Endothelial cell (in vitro differentiated cells): ENCODE data around the gene SELENOF. TPM values are rescaled to one million over a fixed set of nuclear protein-coding genes. Genes with fewer than 3 reads are reported as not detected.
"Not testable (repeated sequence)": the region's sequence is repeated elsewhere in the genome, so short reads cannot be mapped to it uniquely, and the experiment has no call there.

Experiments
- DNase-seq: peaks from one replicate; pipeline ENCODE4 v3.0.0; 2021; ENCODE audit warnings: low spot score
- H3K27ac Mint-ChIP-seq: one replicate; pipeline ENCODE4 v1.8.0; 2021; ENCODE audit warnings: mixed read lengths, inconsistent platforms; ENCODE audit not compliant: unreplicated experiment
- H3K27me3 Mint-ChIP-seq: one replicate; pipeline ENCODE4 v1.8.0; 2021; ENCODE audit warnings: mild to moderate bottlenecking, moderate library complexity, mixed read lengths, inconsistent platforms; ENCODE audit not compliant: unreplicated experiment
- H3K36me3 Mint-ChIP-seq: one replicate; pipeline ENCODE4 v1.8.0; 2021; ENCODE audit warnings: mild to moderate bottlenecking, low read depth, mixed read lengths, inconsistent platforms; ENCODE audit not compliant: unreplicated experiment
- H3K4me1 Mint-ChIP-seq: one replicate; pipeline ENCODE4 v1.8.0; 2021; ENCODE audit warnings: mild to moderate bottlenecking, mixed read lengths, inconsistent platforms; ENCODE audit not compliant: unreplicated experiment
- H3K4me3 Mint-ChIP-seq: one replicate; pipeline ENCODE4 v1.8.0; 2021; ENCODE audit warnings: mild to moderate bottlenecking, mixed read lengths, inconsistent platforms; ENCODE audit not compliant: unreplicated experiment
- H3K9me3 Mint-ChIP-seq: one replicate; pipeline ENCODE4 v1.8.0; 2021; ENCODE audit warnings: mixed read lengths, inconsistent platforms; ENCODE audit not compliant: unreplicated experiment
- CTCF ChIP-seq: fragments of 200-600 bp; sonication (generic); IDR thresholded peaks from one replicate; pipeline ENCODE4 v1.5.0; 2021; ENCODE audit warnings: antibody characterized with exemption; ENCODE audit not compliant: unreplicated experiment
- total RNA-seq: library from RNA; stranded (reverse); fragmentation: NEBNext Ultra II Directional; extraction: Animal tissue kit (Norgen Biotek cat#: 25700); gene quantifications from one replicate; pipeline ENCODE4 v1.2.1, GENCODE V29; 2021; ENCODE audit not compliant: unreplicated experiment

The SELENOF gene
- total RNA-seq, 1 donor from 2014 or later: 131 TPM

GRCh38 chr1:86823386-86823785, 90.5 kb downstream of the SELENOF start:
- Mint-ChIP-seq H3K27me3 (peaks cover 1% of the 10 kb centered on the region), H3K27ac (no peak overlapping the region), H3K4me3 (no peak overlapping the region), H3K9me3 (no peaks in the 10 kb centered on the region), H3K4me1 (no peaks in the 10 kb centered on the region), H3K36me3 (no peaks in the 10 kb centered on the region)
- no peak for DNase-seq
- no peak for TF ChIP-seq CTCF

GRCh38 chr1:86822459-86822858, 91.5 kb downstream of the SELENOF start:
- TF ChIP-seq CTCF: no peak
- no peak overlapping the region for H3K27ac Mint-ChIP-seq
- H3K27me3 Mint-ChIP-seq: peaks cover 1% of the 10 kb centered on the region
- no peak overlapping the region for H3K4me3 Mint-ChIP-seq
- DNase-seq: no peak
- no peaks in the 10 kb centered on the region for H3K36me3 Mint-ChIP-seq
- no peaks in the 10 kb centered on the region for H3K9me3 Mint-ChIP-seq
- H3K4me1 Mint-ChIP-seq: no peaks in the 10 kb centered on the region

GRCh38 chr1:86821956-86822355, 92.0 kb downstream of the SELENOF start:
- H3K4me1 Mint-ChIP-seq: no peaks in the 10 kb centered on the region
- no peak overlapping the region for H3K4me3 Mint-ChIP-seq
- H3K36me3 Mint-ChIP-seq: no peaks in the 10 kb centered on the region
- H3K27me3 Mint-ChIP-seq: peaks cover 1% of the 10 kb centered on the region
- H3K9me3 Mint-ChIP-seq: no peaks in the 10 kb centered on the region
- no peak overlapping the region for H3K27ac Mint-ChIP-seq
- TF ChIP-seq CTCF: no peak
- DNase-seq: no peak

GRCh38 chr1:86819970-86820369, 94.0 kb downstream of the SELENOF start:
- H3K4me1 Mint-ChIP-seq, H3K4me3 Mint-ChIP-seq, H3K27ac Mint-ChIP-seq, H3K27me3 Mint-ChIP-seq, DNase-seq, H3K36me3 Mint-ChIP-seq, H3K9me3 Mint-ChIP-seq: not testable (repeated sequence)

GRCh38 chr1:86817246-86817826, 96.6 kb downstream of the SELENOF start:
- H3K36me3 Mint-ChIP-seq, H3K4me3 Mint-ChIP-seq: not testable (repeated sequence)

GRCh38 chr1:86814118-86814517, 99.8 kb downstream of the SELENOF start:
- not testable (repeated sequence) for H3K4me1 Mint-ChIP-seq, H3K27me3 Mint-ChIP-seq, H3K9me3 Mint-ChIP-seq, DNase-seq, H3K27ac Mint-ChIP-seq, H3K36me3 Mint-ChIP-seq, H3K4me3 Mint-ChIP-seq

More at GRCh38 chr1:86817246-86817826, 96.6 kb downstream of the SELENOF start:
- DNase-seq, H3K27ac Mint-ChIP-seq, H3K4me1 Mint-ChIP-seq, H3K9me3 Mint-ChIP-seq, H3K27me3 Mint-ChIP-seq: not testable (repeated sequence)

Other genes with a start within 250 kb of the SELENOF start
- 117 TPM for gene SH3GLB1, start 209.6 kb downstream of the SELENOF start, total RNA-seq
- 22.1 TPM for gene HS2ST1, start 509 bp upstream of the SELENOF start, total RNA-seq